ENCODE measurements around the gene GAS7. TPM values are rescaled to one million over a fixed set of nuclear protein-coding genes. Genes with fewer than 3 reads are reported as not detected.

Gene GAS7
- total and polyA plus RNA-seq, 2 experiments from 2014 or later, result 1.9 to 10.7 TPM

DNA sequence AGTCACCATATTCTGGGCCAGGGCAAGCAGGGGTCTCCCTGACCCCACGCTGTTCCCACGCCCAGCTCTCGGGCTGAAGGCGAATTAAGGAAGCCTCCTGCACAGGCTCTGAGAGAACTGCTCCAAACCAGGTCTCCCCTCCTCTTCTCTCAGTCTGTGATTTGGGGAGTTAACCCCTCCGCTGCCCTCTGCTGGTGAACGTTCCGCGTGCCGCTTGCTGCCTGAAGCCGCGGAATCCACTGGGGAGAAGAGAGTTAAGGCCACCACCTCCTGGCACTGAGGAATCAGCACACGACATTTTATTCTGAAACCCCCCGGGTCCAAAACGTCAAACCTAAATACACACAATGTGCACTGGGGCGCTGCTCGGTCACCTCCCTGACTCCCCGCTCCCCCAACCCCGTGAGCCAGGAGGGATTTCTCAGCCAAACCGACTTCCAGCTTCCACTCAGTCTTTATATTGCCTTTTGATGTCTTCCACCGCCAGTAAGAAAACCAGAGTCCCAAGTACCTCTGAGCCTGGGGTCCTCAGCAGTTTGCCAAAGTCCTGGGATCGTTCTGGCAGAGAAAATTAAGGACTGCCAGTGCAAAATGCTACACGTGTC is 238.9 kb downstream of the GAS7 start:
- Histone ChIP-seq H3K9me2 (ENCODE audit: insufficient read depth) (no peaks in the 10 kb centered on the region), H4K20me1 (replicated peaks; ENCODE audit: insufficient read depth) (no peaks in the 10 kb centered on the region), H3K79me2 (replicated peaks; ENCODE audit: insufficient read depth) (no peaks in the 10 kb centered on the region), H3F3A (replicated peaks; ENCODE audit: low read depth) (no peaks in the 10 kb centered on the region), H3K4me3 (peak overlapping the region; percentile 53), H3K27ac (ENCODE audit: low read depth) (no peak overlapping the region), H2AFZ (peak overlapping the region; percentile 92; the same call in 1 of the 2 replicates), H3K36me3 (ENCODE audit: insufficient read depth) (no peaks in the 10 kb centered on the region), H3K27me3 (ENCODE audit: insufficient read depth) (no peaks in the 10 kb centered on the region), H3K4me1 (ENCODE audit: insufficient read depth) (peaks cover 16% of the 10 kb centered on the region), H3K4me2 (peak overlapping the region; percentile 85)
- no peaks in the 10 kb centered on the region; the same call in 2 of the 3 replicates for H3K9me3 Mint-ChIP-seq
- no peak overlapping the region for H3K27ac Mint-ChIP-seq
- H3K27me3 Mint-ChIP-seq (ENCODE audit: insufficient read depth, low read depth, poor library complexity), result peaks cover 19% of the 10 kb centered on the region
- peak overlapping the region; percentile 63 for H3K4me3 Mint-ChIP-seq
- ATAC-seq (peak; percentile 85), DNase-seq (ENCODE audit: low spot score) (peak; percentile 87)
- H3K4me1 Mint-ChIP-seq, result peaks cover 36% of the 10 kb centered on the region
- peak; percentile 79 to 80 for TF ChIP-seq CTCF (conservative IDR thresholded peaks at IDR 0.05; ENCODE audit: low read depth in 2 of 2)
- TF ChIP-seq, protein P1, sequence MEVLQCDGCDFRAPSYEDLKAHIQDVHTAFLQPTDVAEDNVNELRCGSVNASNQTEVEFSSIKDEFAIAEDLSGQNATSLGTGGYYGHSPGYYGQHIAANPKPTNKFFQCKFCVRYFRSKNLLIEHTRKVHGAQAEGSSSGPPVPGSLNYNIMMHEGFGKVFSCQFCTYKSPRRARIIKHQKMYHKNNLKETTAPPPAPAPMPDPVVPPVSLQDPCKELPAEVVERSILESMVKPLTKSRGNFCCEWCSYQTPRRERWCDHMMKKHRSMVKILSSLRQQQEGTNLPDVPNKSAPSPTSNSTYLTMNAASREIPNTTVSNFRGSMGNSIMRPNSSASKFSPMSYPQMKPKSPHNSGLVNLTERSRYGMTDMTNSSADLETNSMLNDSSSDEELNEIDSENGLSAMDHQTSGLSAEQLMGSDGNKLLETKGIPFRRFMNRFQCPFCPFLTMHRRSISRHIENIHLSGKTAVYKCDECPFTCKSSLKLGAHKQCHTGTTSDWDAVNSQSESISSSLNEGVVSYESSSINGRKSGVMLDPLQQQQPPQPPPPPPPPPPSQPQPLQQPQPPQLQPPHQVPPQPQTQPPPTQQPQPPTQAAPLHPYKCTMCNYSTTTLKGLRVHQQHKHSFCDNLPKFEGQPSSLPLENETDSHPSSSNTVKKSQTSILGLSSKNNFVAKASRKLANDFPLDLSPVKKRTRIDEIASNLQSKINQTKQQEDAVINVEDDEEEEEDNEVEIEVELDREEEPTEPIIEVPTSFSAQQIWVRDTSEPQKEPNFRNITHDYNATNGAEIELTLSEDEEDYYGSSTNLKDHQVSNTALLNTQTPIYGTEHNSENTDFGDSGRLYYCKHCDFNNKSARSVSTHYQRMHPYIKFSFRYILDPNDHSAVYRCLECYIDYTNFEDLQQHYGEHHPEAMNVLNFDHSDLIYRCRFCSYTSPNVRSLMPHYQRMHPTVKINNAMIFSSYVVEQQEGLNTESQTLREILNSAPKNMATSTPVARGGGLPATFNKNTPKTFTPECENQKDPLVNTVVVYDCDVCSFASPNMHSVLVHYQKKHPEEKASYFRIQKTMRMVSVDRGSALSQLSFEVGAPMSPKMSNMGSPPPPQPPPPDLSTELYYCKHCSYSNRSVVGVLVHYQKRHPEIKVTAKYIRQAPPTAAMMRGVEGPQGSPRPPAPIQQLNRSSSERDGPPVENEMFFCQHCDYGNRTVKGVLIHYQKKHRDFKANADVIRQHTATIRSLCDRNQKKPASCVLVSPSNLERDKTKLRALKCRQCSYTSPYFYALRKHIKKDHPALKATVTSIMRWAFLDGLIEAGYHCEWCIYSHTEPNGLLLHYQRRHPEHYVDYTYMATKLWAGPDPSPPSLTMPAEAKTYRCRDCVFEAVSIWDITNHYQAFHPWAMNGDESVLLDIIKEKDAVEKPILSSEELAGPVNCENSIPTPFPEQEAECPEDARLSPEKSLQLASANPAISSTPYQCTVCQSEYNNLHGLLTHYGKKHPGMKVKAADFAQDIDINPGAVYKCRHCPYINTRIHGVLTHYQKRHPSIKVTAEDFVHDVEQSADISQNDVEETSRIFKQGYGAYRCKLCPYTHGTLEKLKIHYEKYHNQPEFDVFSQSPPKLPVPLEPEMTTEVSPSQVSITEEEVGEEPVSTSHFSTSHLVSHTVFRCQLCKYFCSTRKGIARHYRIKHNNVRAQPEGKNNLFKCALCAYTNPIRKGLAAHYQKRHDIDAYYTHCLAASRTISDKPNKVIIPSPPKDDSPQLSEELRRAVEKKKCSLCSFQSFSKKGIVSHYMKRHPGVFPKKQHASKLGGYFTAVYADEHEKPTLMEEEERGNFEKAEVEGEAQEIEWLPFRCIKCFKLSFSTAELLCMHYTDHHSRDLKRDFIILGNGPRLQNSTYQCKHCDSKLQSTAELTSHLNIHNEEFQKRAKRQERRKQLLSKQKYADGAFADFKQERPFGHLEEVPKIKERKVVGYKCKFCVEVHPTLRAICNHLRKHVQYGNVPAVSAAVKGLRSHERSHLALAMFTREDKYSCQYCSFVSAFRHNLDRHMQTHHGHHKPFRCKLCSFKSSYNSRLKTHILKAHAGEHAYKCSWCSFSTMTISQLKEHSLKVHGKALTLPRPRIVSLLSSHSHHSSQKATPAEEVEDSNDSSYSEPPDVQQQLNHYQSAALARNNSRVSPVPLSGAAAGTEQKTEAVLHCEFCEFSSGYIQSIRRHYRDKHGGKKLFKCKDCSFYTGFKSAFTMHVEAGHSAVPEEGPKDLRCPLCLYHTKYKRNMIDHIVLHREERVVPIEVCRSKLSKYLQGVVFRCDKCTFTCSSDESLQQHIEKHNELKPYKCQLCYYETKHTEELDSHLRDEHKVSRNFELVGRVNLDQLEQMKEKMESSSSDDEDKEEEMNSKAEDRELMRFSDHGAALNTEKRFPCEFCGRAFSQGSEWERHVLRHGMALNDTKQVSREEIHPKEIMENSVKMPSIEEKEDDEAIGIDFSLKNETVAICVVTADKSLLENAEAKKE (CRISPR knock-in tag; IDR thresholded peaks at IDR 0.05), result no peak
- no peaks in the 10 kb centered on the region for H3K36me3 Mint-ChIP-seq (ENCODE audit: low read depth)
